IPS-15b (cell line): ENCODE measurements around the gene SCFD2.

Experiments used
- H3K27me3 ChIP-seq: one replicate; pipeline ENCODE4 v1.6.1; 2013; ENCODE audit warnings: low read length; ENCODE audit not compliant: control insufficient read depth, insufficient read depth
- H3K36me3 ChIP-seq: one replicate; pipeline ENCODE4 v1.6.1; 2013; ENCODE audit warnings: low read length; ENCODE audit not compliant: control insufficient read depth, insufficient read depth
- H3K4me1 ChIP-seq: one replicate; pipeline ENCODE4 v1.6.1; 2013; ENCODE audit warnings: mild to moderate bottlenecking, low read length; ENCODE audit not compliant: control insufficient read depth, insufficient read depth
- H3K4me3 ChIP-seq: one replicate; pipeline ENCODE4 v1.5.1; 2013; ENCODE audit warnings: low read depth, low read length
- H3K9ac ChIP-seq: one replicate; pipeline ENCODE4 v1.6.1; 2013; ENCODE audit warnings: low read depth, mild to moderate bottlenecking, low read length
- H3K9me3 ChIP-seq: one replicate; pipeline ENCODE4 v1.6.1; 2013; ENCODE audit warnings: mild to moderate bottlenecking, low read length; ENCODE audit not compliant: control insufficient read depth, insufficient read depth

The SCFD2 gene

DNA sequence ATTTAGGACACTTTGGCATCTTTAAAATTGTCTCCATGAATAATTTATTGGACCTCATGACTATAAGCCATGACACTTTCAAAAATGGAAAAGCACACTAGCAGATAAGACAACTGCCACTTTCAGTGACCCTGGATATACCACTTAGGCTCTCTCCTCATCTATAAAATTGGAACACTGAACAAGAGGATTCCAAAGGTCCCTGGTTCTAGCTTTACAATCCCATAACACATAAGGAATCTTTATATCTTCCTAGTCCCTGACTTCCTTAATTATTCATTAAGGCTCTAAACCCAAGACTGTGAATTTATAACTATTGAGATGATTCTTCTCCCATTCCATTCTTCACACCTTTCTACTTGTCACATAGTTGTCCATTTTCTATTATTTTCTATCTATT lies 190.2 kb downstream of the SCFD2 start:
- no peak overlapping the region for H3K9ac ChIP-seq
- H3K36me3 ChIP-seq, result peaks cover 3% of the 10 kb centered on the region
- no peaks in the 10 kb centered on the region for H3K4me1 ChIP-seq
- H3K4me3 ChIP-seq, result no peak overlapping the region
- H3K27me3 ChIP-seq, result no peaks in the 10 kb centered on the region
- peaks cover 4% of the 10 kb centered on the region for H3K9me3 ChIP-seq

GRCh38 chr4:53174823-53175222 lies 191.0 kb downstream of the SCFD2 start:
- H3K36me3 ChIP-seq, result peaks cover 3% of the 10 kb centered on the region
- no peak overlapping the region for H3K4me3 ChIP-seq
- H3K9me3 ChIP-seq, result peaks cover 4% of the 10 kb centered on the region
- H3K27me3 ChIP-seq, result no peaks in the 10 kb centered on the region
- H3K4me1 ChIP-seq, result no peaks in the 10 kb centered on the region
- H3K9ac ChIP-seq, result no peak overlapping the region

GRCh38 chr4:53173576-53173975 lies 192.3 kb downstream of the SCFD2 start:
- no peaks in the 10 kb centered on the region for H3K4me1 ChIP-seq
- peaks cover 4% of the 10 kb centered on the region for H3K9me3 ChIP-seq
- H3K36me3 ChIP-seq, result peaks cover 3% of the 10 kb centered on the region
- no peak overlapping the region for H3K9ac ChIP-seq
- no peaks in the 10 kb centered on the region for H3K27me3 ChIP-seq
- no peak overlapping the region for H3K4me3 ChIP-seq

- no peaks in the 10 kb centered on the region for H3K36me3 ChIP-seq
- no peaks in the 10 kb centered on the region for H3K9me3 ChIP-seq
- H3K9ac ChIP-seq, result no peak overlapping the region
- H3K4me3 ChIP-seq, result no peak overlapping the region
- no peaks in the 10 kb centered on the region for H3K27me3 ChIP-seq
- H3K4me1 ChIP-seq, result no peaks in the 10 kb centered on the region
Measured at GRCh38 chr4:53171797-53172196, 194.1 kb downstream of the SCFD2 start.

DNA sequence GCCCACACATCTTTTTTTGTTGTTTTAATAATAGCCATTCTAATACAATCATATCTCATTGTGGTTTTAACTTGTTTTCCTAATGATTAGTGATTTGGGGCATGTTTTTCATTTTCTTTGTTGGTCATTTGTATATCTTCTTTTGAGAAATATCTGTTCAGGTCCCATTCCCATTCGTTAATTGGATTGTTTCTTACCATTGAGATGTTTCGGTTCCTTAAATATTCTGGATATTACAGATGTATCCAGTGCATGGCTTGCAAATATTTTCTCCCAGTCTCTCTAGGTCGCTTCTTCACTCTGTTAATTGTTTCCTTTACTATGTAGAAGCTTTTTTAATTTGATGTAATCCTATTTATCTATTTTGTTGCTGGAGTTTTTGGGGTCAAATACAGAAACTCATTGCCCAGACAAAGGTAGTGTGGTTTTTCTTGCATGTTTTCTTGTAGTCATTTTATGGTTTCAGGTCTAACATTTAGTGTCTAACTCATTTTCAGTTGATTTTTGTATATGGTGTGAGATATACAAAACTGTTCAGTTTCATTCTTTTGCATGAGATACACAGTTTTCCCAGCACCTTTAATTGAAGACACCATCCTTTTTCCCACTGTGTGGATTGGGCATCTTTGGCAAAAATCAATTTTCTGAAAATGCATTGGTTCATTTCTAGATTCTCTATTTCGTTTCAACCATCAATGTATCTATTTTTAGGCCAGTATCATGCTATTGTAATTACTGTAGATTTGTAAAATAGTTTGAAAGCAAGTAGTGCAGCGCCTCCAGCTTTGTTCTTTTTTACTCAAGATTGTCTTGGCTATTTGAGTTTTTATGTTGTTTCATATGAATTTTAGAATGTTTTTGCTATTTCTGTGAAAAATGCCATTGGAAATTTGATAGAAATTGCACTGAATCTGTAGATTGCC lies 195.9 kb downstream of the SCFD2 start:
- no peaks in the 10 kb centered on the region for H3K36me3 ChIP-seq

GRCh38 chr4:53168228-53168627 lies 197.6 kb downstream of the SCFD2 start:
- Histone ChIP-seq H3K9me3 (no peaks in the 10 kb centered on the region), H3K27me3 (no peaks in the 10 kb centered on the region), H3K36me3 (no peaks in the 10 kb centered on the region), H3K4me3 (no peak overlapping the region), H3K9ac (no peak overlapping the region), H3K4me1 (no peaks in the 10 kb centered on the region)

More for the DNA sequence above, 195.9 kb downstream of the SCFD2 start:
- H3K4me3 ChIP-seq, result no peak overlapping the region
- no peaks in the 10 kb centered on the region for H3K27me3 ChIP-seq
- H3K9ac ChIP-seq, result no peak overlapping the region
- no peaks in the 10 kb centered on the region for H3K4me1 ChIP-seq
- H3K9me3 ChIP-seq, result no peaks in the 10 kb centered on the region

- Histone ChIP-seq H3K9ac (no peak overlapping the region), H3K4me1 (no peaks in the 10 kb centered on the region), H3K9me3 (no peaks in the 10 kb centered on the region), H3K27me3 (no peaks in the 10 kb centered on the region), H3K36me3 (no peaks in the 10 kb centered on the region), H3K4me3 (no peak overlapping the region)
Measured at GRCh38 chr4:53162969-53163368, 202.9 kb downstream of the SCFD2 start.

DNA sequence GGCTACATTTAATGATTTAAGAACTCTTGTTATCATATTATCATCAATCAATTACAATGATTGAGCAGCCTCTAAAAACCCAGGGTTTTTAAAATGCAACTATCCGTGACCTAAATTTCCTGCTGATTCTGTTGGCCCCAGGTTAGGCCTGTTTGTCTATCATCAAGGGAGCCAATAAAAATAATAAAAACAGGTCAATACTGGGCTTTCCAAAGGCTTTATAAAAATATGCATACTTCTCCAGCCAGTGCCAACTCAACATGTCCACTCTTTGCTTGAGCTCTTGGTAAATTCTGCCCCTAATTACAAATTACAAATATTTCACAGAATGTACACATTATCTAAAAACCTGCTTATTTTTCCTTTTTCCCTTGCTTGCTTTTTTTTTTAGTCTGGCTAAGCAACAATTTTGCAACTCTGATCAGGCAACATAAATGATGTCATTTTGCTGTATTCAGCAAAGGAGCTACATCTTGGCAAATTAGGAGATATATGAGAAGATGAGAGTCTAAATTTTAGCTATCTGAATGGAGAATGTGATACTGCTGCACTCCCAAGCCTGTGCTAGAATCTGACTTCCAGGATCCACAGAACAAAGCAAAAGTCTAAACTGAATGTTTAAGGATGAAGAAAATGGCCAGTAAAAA lies 204.0 kb downstream of the SCFD2 start:
- no peaks in the 10 kb centered on the region for H3K27me3 ChIP-seq
- no peak overlapping the region for H3K4me3 ChIP-seq
- no peaks in the 10 kb centered on the region for H3K36me3 ChIP-seq
- no peaks in the 10 kb centered on the region for H3K9me3 ChIP-seq
- no peak overlapping the region for H3K9ac ChIP-seq
- no peaks in the 10 kb centered on the region for H3K4me1 ChIP-seq

DNA sequence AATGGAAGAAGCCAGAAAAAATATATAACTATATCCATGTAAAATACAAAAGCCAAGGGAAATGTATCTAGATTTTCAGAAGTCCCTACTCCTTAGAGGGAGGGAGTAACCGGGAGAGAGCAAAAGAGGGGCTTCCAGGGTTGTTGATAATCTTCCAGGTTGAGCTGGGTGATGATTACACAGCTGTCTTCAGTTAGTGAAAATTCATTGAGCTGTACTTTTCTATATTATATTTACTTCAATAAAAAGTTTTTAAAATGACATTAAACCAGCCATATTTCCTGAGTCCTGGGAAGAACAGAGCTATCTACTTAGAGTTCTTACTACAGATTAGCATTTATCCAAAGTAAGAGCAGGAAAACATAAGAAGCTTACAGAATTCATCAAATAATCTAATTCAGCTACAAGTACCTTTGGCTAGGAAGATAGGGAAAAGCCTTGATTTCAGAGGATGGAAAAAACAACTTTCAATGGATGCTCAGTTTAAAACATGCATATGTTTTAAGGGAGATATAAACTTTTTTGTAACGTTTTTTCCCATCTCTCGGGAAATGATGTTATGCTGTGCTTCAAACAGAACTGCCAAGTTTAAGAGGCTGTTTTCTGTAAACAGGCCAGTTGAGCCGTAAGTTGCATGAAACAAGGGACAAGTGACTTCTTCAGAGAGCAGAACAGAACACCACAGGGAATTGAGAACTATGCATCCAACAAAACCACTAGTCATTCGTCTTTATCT lies 204.6 kb downstream of the SCFD2 start:
- Histone ChIP-seq H3K9me3 (no peaks in the 10 kb centered on the region), H3K4me1 (no peaks in the 10 kb centered on the region), H3K36me3 (no peaks in the 10 kb centered on the region), H3K4me3 (no peak overlapping the region), H3K27me3 (no peaks in the 10 kb centered on the region), H3K9ac (no peak overlapping the region)

GRCh38 chr4:53156896-53157295 lies 209.0 kb downstream of the SCFD2 start:
- Histone ChIP-seq H3K4me3 (no peak overlapping the region), H3K9me3 (no peaks in the 10 kb centered on the region), H3K9ac (no peak overlapping the region), H3K4me1 (no peaks in the 10 kb centered on the region), H3K27me3 (no peaks in the 10 kb centered on the region), H3K36me3 (no peaks in the 10 kb centered on the region)

DNA sequence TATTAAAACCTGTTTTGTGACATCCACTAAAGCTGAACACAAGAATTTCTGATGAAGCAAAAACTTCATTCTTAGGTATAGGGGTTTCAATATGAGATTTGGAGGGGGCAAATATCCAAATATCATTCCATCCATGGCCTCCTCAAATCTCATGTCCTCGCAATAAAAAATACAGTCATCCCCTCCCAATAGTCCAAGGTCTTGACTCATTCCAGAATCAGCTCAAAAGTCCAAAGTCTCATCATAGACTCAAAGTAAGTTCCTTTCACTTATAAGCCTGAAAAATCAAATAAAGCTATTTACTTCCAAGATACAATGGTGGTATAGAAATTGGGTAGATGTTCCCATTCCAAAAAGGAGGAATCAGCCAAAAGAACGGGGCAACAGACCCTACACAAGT lies 213.4 kb downstream of the SCFD2 start:
- H3K4me3 ChIP-seq, result no peak overlapping the region
- no peaks in the 10 kb centered on the region for H3K4me1 ChIP-seq
- no peaks in the 10 kb centered on the region for H3K27me3 ChIP-seq
- H3K9me3 ChIP-seq, result no peaks in the 10 kb centered on the region
- no peak overlapping the region for H3K9ac ChIP-seq
- no peaks in the 10 kb centered on the region for H3K36me3 ChIP-seq
